ENCODE data around the gene PTPRH. TPM values are rescaled to one million over a fixed set of nuclear protein-coding genes. Genes with fewer than 3 reads are reported as not detected.

The PTPRH gene
- total RNA-seq, 1 donor from 2014 or later = not detected

DNA sequence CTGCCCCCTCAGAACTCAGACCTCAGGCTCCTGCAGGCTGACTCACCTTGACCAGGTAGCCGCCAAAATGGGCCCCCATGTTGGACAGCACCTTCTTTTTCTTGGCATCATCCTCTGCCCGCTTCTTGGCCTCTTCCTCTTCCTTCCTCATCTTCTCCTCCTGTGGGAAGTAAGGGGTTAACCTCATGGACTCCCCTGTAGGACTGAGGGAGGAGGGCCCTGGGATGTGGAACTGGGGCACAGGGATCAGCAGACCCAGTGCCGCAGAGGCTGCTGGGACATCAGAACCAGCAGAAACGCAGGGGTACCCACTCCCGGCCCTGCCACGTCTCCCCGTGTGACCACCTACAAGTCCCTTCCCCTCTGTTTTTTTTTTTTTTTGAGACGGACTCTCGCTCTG, 71.4 kb downstream of the PTPRH start:
- no peak overlapping the region for H3K4me3 Mint-ChIP-seq (ENCODE audit: unreplicated experiment)
- H3K27me3 Mint-ChIP-seq (ENCODE audit: unreplicated experiment) = peaks cover 9% of the 10 kb centered on the region
- TF ChIP-seq, protein P1, sequence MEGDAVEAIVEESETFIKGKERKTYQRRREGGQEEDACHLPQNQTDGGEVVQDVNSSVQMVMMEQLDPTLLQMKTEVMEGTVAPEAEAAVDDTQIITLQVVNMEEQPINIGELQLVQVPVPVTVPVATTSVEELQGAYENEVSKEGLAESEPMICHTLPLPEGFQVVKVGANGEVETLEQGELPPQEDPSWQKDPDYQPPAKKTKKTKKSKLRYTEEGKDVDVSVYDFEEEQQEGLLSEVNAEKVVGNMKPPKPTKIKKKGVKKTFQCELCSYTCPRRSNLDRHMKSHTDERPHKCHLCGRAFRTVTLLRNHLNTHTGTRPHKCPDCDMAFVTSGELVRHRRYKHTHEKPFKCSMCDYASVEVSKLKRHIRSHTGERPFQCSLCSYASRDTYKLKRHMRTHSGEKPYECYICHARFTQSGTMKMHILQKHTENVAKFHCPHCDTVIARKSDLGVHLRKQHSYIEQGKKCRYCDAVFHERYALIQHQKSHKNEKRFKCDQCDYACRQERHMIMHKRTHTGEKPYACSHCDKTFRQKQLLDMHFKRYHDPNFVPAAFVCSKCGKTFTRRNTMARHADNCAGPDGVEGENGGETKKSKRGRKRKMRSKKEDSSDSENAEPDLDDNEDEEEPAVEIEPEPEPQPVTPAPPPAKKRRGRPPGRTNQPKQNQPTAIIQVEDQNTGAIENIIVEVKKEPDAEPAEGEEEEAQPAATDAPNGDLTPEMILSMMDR (IDR thresholded peaks at IDR 0.05; ENCODE audit: unreplicated experiment) = no peak
- no peak for DNase-seq (ENCODE audit: low spot score)
- peaks cover 7% of the 10 kb centered on the region for H3K4me1 Mint-ChIP-seq (ENCODE audit: unreplicated experiment)
- H3K27ac Mint-ChIP-seq (ENCODE audit: unreplicated experiment) = no peak overlapping the region
- no peaks in the 10 kb centered on the region for H3K9me3 Mint-ChIP-seq (ENCODE audit: unreplicated experiment)
- no peaks in the 10 kb centered on the region for H3K36me3 Mint-ChIP-seq (ENCODE audit: low read depth, unreplicated experiment)

DNA sequence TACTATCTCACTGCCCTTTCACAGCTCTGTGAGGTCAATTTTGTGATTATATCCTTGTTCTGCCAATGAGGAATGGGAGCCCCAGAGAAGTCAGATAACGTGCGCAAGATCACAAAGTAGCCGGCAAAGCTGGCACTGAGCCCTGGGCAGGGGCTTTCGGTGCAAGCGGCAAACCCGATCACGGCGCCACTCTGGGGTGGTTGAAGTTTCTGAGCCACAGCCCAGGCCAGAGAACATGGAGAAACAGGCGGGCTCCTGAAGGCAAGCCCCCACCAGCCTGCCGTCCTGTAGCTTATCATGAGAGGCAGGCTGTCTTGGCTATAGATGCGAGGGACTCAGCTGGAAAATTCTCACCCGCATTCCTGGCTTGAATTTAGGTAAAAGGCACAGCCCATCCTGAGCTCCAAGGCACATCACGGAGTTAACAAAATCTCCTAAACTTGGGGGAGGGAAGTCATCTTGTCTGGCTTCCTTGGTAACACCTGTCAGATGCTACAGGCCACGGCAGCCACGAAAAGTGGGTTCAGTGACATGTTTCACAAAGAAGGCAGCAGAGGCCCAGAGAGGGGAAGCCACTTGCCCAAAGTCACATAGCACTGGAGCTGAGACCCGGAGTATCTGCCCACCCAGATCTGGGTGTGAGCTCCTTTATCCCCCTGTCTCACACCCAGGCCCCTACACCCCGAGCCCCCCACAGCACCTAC, 72.8 kb downstream of the PTPRH start:
- TF ChIP-seq, protein P1 (IDR thresholded peaks at IDR 0.05; ENCODE audit: unreplicated experiment) = no peak
- no peak overlapping the region for H3K4me3 Mint-ChIP-seq (ENCODE audit: unreplicated experiment)
- H3K36me3 Mint-ChIP-seq (ENCODE audit: low read depth, unreplicated experiment) = no peaks in the 10 kb centered on the region
- H3K4me1 Mint-ChIP-seq (ENCODE audit: unreplicated experiment) = peaks cover 9% of the 10 kb centered on the region
- H3K27ac Mint-ChIP-seq (ENCODE audit: unreplicated experiment) = no peak overlapping the region
- H3K9me3 Mint-ChIP-seq (ENCODE audit: unreplicated experiment) = no peaks in the 10 kb centered on the region
- no peak for DNase-seq (ENCODE audit: low spot score)
- peaks cover 9% of the 10 kb centered on the region for H3K27me3 Mint-ChIP-seq (ENCODE audit: unreplicated experiment)

DNA sequence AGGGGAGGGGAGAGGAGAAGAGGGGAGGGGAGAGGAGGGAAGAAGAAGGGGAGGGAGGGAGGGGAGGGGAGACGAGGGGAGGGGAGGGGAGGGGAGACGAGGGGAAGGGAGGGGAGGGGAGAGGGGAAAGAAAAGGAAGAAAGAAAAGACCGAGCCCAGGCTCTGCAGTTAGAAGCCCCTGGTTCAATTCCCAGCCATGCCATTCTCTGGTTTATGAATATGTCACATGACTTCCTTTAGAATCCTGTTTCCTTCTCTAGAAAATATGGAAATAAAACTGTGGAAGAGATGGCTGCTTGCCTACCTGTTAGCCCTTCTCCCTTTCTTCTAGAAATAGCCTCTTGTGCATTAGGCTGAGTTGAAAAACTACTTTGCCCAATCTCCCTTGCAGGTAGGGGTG, 74.6 kb downstream of the PTPRH start:
- peaks cover 11% of the 10 kb centered on the region for H3K27me3 Mint-ChIP-seq (ENCODE audit: unreplicated experiment)
- peaks cover 9% of the 10 kb centered on the region for H3K4me1 Mint-ChIP-seq (ENCODE audit: unreplicated experiment)
- no peaks in the 10 kb centered on the region for H3K9me3 Mint-ChIP-seq (ENCODE audit: unreplicated experiment)
- TF ChIP-seq, protein P1 (IDR thresholded peaks at IDR 0.05; ENCODE audit: unreplicated experiment) = no peak
- H3K36me3 Mint-ChIP-seq (ENCODE audit: low read depth, unreplicated experiment) = no peaks in the 10 kb centered on the region
- no peak overlapping the region for H3K4me3 Mint-ChIP-seq (ENCODE audit: unreplicated experiment)
- no peak for DNase-seq (ENCODE audit: low spot score)
- H3K27ac Mint-ChIP-seq (ENCODE audit: unreplicated experiment) = no peak overlapping the region

DNA sequence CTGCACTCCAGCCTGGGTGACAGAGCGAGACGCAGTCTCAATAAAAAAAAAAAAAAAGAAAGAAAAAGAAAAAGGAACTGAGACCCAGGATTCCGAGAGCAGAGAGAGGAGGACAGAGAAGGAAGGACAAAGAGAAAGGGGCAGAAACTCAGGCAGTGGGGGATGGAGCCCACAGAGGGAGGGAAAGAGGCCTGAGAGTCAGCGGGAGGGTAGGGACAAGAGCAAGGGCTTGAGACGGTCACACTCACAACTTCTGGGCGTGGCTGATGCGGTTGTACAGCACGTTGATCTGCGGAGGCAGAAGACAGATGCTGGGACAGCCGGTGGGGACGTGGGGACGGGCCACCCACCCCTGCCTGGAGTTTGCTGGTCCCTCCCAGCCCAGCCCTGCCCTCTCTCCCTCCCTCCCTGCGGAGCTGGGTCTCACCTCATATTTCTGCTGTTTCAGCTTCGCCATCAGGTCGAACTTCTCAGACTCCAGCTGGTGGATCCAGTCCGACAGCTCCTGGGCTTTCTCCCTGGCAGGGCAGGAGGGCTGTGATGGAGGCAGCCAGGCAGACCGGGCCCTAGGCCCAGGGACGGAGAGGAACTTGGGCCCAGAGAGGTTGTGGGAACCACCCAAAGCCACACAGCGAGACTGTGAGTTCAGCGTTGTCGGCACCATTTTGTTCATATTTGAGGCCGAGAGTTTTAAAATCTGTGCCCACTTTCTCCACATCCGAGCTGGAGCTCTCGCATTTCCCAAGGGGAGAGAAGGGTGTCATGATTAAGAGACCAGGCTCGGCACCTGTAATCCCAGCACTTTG, 75.5 kb downstream of the PTPRH start:
- no peaks in the 10 kb centered on the region for H3K9me3 Mint-ChIP-seq (ENCODE audit: unreplicated experiment)
- no peak overlapping the region for H3K27ac Mint-ChIP-seq (ENCODE audit: unreplicated experiment)
- TF ChIP-seq, protein P1 (IDR thresholded peaks at IDR 0.05; ENCODE audit: unreplicated experiment) = no peak
- DNase-seq (ENCODE audit: low spot score) = no peak
- H3K4me3 Mint-ChIP-seq (ENCODE audit: unreplicated experiment) = no peak overlapping the region
- no peaks in the 10 kb centered on the region for H3K36me3 Mint-ChIP-seq (ENCODE audit: low read depth, unreplicated experiment)
- peaks cover 9% of the 10 kb centered on the region for H3K27me3 Mint-ChIP-seq (ENCODE audit: unreplicated experiment)
- H3K4me1 Mint-ChIP-seq (ENCODE audit: unreplicated experiment) = peaks cover 9% of the 10 kb centered on the region

Data from endothelial cell (in vitro differentiated cells).